HEK293 (cell line): Measurements from ENCODE around the gene AP1S1.

ENCODE experiments used
- KLF10 ChIP-seq: fragments of 450-650 bp; IDR thresholded peaks from 2 replicates; pipeline ENCODE4 v1.5.1; 2018; ENCODE audit warnings: missing biosample characterization, mild to moderate bottlenecking, missing genetic modification characterization
- KLF7 ChIP-seq: fragments of 450-650 bp; formaldehyde crosslinking; IDR thresholded peaks from 2 replicates; pipeline ENCODE4 v1.5.1; 2016; ENCODE audit warnings: missing biosample characterization, missing genetic modification characterization, borderline replicate concordance
- MZF1 ChIP-seq: fragments of 450-650 bp; formaldehyde crosslinking; IDR thresholded peaks from 2 replicates; pipeline ENCODE4 v1.5.1; 2017; ENCODE audit warnings: missing biosample characterization, missing genetic modification characterization, borderline replicate concordance
- PRDM1 ChIP-seq: fragments of 450-650 bp; formaldehyde crosslinking; IDR thresholded peaks from 2 replicates; pipeline ENCODE4; 2016; ENCODE audit warnings: missing biosample characterization, missing genetic modification characterization
- SP3 ChIP-seq: fragments of 450-650 bp; formaldehyde crosslinking; IDR thresholded peaks from 2 replicates; pipeline ENCODE4 v1.5.1; 2016; ENCODE audit warnings: missing biosample characterization, missing genetic modification characterization
- SP7 ChIP-seq: fragments of 450-650 bp; formaldehyde crosslinking; IDR thresholded peaks from 2 replicates; pipeline ENCODE4 v1.5.1; 2016; ENCODE audit warnings: missing biosample characterization, missing genetic modification characterization
- YY2 ChIP-seq: fragments of 450-650 bp; formaldehyde crosslinking; IDR thresholded peaks from 2 replicates; pipeline ENCODE4 v1.5.1; 2016; ENCODE audit warnings: missing biosample characterization, missing genetic modification characterization
- ZBTB1 ChIP-seq: fragments of 450-650 bp; formaldehyde crosslinking; IDR thresholded peaks from 2 replicates; pipeline ENCODE4 v1.5.1; 2016; ENCODE audit warnings: missing biosample characterization, missing genetic modification characterization
- ZBTB17 ChIP-seq: fragments of 450-650 bp; formaldehyde crosslinking; IDR thresholded peaks from 2 replicates; pipeline ENCODE4 v1.5.1; 2016; ENCODE audit warnings: missing biosample characterization, missing genetic modification characterization
- ZIC2 ChIP-seq: fragments of 450-650 bp; formaldehyde crosslinking; IDR thresholded peaks from 2 replicates; pipeline ENCODE4 v1.5.1; 2016; ENCODE audit warnings: missing biosample characterization, missing genetic modification characterization
- ZNF114 ChIP-seq: fragments of 450-650 bp; formaldehyde crosslinking; IDR thresholded peaks from 2 replicates; pipeline ENCODE4 v1.5.0; 2017; ENCODE audit warnings: missing biosample characterization, missing genetic modification characterization
- ZNF133 ChIP-seq: fragments of 450-650 bp; formaldehyde crosslinking; IDR thresholded peaks from 2 replicates; pipeline ENCODE4 v1.5.1; 2016; ENCODE audit warnings: missing biosample characterization, missing genetic modification characterization
- ZNF214 ChIP-seq: fragments of 450-650 bp; formaldehyde crosslinking; IDR thresholded peaks from 2 replicates; pipeline ENCODE4 v1.5.1; 2017; ENCODE audit warnings: missing biosample characterization, mild to moderate bottlenecking, missing genetic modification characterization, borderline replicate concordance
- ZNF311 ChIP-seq: fragments of 450-650 bp; formaldehyde crosslinking; IDR thresholded peaks from 2 replicates; pipeline ENCODE4 v1.5.1; 2017; ENCODE audit warnings: missing biosample characterization, missing genetic modification characterization, borderline replicate concordance
- ZNF324 ChIP-seq: fragments of 450-650 bp; formaldehyde crosslinking; IDR thresholded peaks from 2 replicates; pipeline ENCODE4 v1.5.1; 2016; ENCODE audit warnings: missing biosample characterization, missing genetic modification characterization
- ZNF335 ChIP-seq: fragments of 450-650 bp; formaldehyde crosslinking; conservative IDR thresholded peaks from 2 replicates; pipeline ENCODE4 v1.5.1; 2016; ENCODE audit warnings: missing biosample characterization, missing genetic modification characterization
- ZNF354C ChIP-seq: fragments of 450-650 bp; formaldehyde crosslinking; IDR thresholded peaks from 2 replicates; pipeline ENCODE4 v1.5.1; 2016; ENCODE audit warnings: missing biosample characterization, missing genetic modification characterization, low read depth, borderline replicate concordance
- ZNF473 ChIP-seq: fragments of 450-650 bp; formaldehyde crosslinking; IDR thresholded peaks from 2 replicates; pipeline ENCODE4 v1.5.1; 2017; ENCODE audit warnings: missing biosample characterization, missing genetic modification characterization
- ZNF514 ChIP-seq: fragments of 450-650 bp; formaldehyde crosslinking; IDR thresholded peaks from 2 replicates; pipeline ENCODE4 v1.5.1; 2016; ENCODE audit warnings: missing biosample characterization, missing genetic modification characterization
- ZNF558 ChIP-seq: fragments of 450-650 bp; formaldehyde crosslinking; IDR thresholded peaks from 2 replicates; pipeline ENCODE4 v1.5.1; 2016; ENCODE audit warnings: missing biosample characterization, missing genetic modification characterization
- ZNF623 ChIP-seq: fragments of 450-650 bp; formaldehyde crosslinking; IDR thresholded peaks from 2 replicates; pipeline ENCODE4 v1.5.1; 2016; ENCODE audit warnings: missing biosample characterization, missing genetic modification characterization
- ZNF670 ChIP-seq: fragments of 450-650 bp; formaldehyde crosslinking; IDR thresholded peaks from 2 replicates; pipeline ENCODE4 v1.5.1; 2016; ENCODE audit warnings: missing biosample characterization, missing genetic modification characterization, low read depth
- ZNF677 ChIP-seq: fragments of 450-650 bp; IDR thresholded peaks from 2 replicates; pipeline ENCODE4 v1.5.0; 2018; ENCODE audit warnings: missing biosample characterization, mild to moderate bottlenecking, missing genetic modification characterization, moderate library complexity
- ZNF747 ChIP-seq: fragments of 450-650 bp; formaldehyde crosslinking; IDR thresholded peaks from 2 replicates; pipeline ENCODE4 v1.5.1; 2016; ENCODE audit warnings: missing biosample characterization, missing genetic modification characterization
- ZNF843 ChIP-seq: fragments of 450-650 bp; formaldehyde crosslinking; IDR thresholded peaks from 2 replicates; pipeline ENCODE4 v1.5.1; 2016; ENCODE audit warnings: missing biosample characterization, missing genetic modification characterization
- ZSCAN16 ChIP-seq: fragments of 450-650 bp; formaldehyde crosslinking; IDR thresholded peaks from 2 replicates; pipeline ENCODE4 v1.5.1; 2016; ENCODE audit warnings: missing biosample characterization, missing genetic modification characterization
- ZXDB ChIP-seq: fragments of 450-650 bp; formaldehyde crosslinking; IDR thresholded peaks from 2 replicates; pipeline ENCODE4 v1.5.1; 2016; ENCODE audit warnings: missing biosample characterization, missing genetic modification characterization
- TF ChIP-seq, protein P1 (sequence below): fragments of 450-650 bp; formaldehyde crosslinking; IDR thresholded peaks from 2 replicates; pipeline ENCODE4 v1.5.1; 2016; ENCODE audit warnings: missing biosample characterization, missing genetic modification characterization
- TF ChIP-seq, protein P2 (sequence below): fragments of 450-650 bp; formaldehyde crosslinking; IDR thresholded peaks from 2 replicates; pipeline ENCODE4 v1.5.1; 2016; ENCODE audit warnings: missing biosample characterization, missing genetic modification characterization, borderline replicate concordance
- TF ChIP-seq, protein P3 (sequence below): fragments of 450-650 bp; formaldehyde crosslinking; IDR thresholded peaks from 2 replicates; pipeline ENCODE4 v1.5.1; 2016; ENCODE audit warnings: missing biosample characterization, missing genetic modification characterization
- TF ChIP-seq, protein P4 (sequence below): fragments of 450-650 bp; formaldehyde crosslinking; IDR thresholded peaks from 2 replicates; pipeline ENCODE4 v1.5.1; 2016; ENCODE audit warnings: missing biosample characterization, missing genetic modification characterization
- TF ChIP-seq, protein P5 (sequence below): fragments of 450-650 bp; formaldehyde crosslinking; IDR thresholded peaks from 2 replicates; pipeline ENCODE4 v1.5.1; 2017; ENCODE audit warnings: missing biosample characterization, missing genetic modification characterization

Gene AP1S1

DNA sequence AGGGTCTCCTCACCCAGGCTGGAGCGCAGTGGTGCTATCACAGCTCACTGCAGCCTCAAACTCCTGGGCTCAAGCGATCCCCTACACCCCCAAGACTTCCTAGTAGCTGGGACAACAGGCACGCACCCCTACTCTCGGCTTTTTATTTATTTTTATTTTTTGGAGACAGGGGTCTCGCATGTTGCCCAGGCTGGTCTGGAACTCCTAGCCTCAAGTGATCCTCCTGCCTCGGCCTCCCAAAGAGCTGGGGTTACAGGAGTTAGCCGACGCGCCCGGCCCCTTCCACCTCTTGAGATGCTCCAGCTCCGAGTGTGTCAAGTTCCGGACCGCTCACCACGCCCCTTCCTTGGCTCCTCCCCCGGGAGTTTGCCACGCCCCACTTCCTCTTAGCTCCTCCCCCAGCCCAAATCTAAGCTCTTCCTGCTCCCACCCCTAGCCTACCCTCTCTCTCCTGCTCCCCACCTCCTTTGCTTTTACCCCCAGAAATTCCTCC, 19.5 kb downstream of the AP1S1 start (continued):
- TF ChIP-seq ZNF558 (no peak; the same call in 1 of the 2 replicates), ZNF214 (tag by site-specific recombination) (no peak), KLF7 (tag by site-specific recombination) (no peak), ZNF335 (tag by site-specific recombination) (peak; percentile 84), ZNF133 (tag by site-specific recombination) (no peak), MZF1 (tag by site-specific recombination) (no peak; the same call in 1 of the 2 replicates), ZNF473 (tag by site-specific recombination) (no peak), YY2 (tag by site-specific recombination) (no peak), ZNF354C (tag by site-specific recombination) (0 out of 2 replicates have a peak, but pooled peaks have one; percentile 17), ZNF670 (tag by site-specific recombination) (no peak), ZNF311 (no peak), SP3 (tag by site-specific recombination) (peak; percentile 91), ZNF623 (tag by site-specific recombination) (no peak), ZBTB1 (tag by site-specific recombination) (no peak), ZNF514 (tag by site-specific recombination) (no peak), ZNF747 (tag by site-specific recombination) (no peak), ZNF324 (peak; percentile 80; the same call in 1 of the 2 replicates), ZNF843 (tag by site-specific recombination) (no peak), ZBTB17 (tag by site-specific recombination) (peak; percentile 40; the same call in 1 of the 2 replicates), ZNF114 (tag by site-specific recombination) (no peak), ZNF677 (no peak), PRDM1 (no peak), ZIC2 (no peak), SP7 (tag by site-specific recombination) (no peak), ZSCAN16 (no peak), KLF10 (tag by site-specific recombination) (0 out of 2 replicates have a peak, but pooled peaks have one; percentile 48), ZXDB (tag by site-specific recombination) (no peak)
- TF ChIP-seq, protein P1, sequence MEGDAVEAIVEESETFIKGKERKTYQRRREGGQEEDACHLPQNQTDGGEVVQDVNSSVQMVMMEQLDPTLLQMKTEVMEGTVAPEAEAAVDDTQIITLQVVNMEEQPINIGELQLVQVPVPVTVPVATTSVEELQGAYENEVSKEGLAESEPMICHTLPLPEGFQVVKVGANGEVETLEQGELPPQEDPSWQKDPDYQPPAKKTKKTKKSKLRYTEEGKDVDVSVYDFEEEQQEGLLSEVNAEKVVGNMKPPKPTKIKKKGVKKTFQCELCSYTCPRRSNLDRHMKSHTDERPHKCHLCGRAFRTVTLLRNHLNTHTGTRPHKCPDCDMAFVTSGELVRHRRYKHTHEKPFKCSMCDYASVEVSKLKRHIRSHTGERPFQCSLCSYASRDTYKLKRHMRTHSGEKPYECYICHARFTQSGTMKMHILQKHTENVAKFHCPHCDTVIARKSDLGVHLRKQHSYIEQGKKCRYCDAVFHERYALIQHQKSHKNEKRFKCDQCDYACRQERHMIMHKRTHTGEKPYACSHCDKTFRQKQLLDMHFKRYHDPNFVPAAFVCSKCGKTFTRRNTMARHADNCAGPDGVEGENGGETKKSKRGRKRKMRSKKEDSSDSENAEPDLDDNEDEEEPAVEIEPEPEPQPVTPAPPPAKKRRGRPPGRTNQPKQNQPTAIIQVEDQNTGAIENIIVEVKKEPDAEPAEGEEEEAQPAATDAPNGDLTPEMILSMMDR (tag by site-specific recombination) = no peak
- TF ChIP-seq, protein P2, sequence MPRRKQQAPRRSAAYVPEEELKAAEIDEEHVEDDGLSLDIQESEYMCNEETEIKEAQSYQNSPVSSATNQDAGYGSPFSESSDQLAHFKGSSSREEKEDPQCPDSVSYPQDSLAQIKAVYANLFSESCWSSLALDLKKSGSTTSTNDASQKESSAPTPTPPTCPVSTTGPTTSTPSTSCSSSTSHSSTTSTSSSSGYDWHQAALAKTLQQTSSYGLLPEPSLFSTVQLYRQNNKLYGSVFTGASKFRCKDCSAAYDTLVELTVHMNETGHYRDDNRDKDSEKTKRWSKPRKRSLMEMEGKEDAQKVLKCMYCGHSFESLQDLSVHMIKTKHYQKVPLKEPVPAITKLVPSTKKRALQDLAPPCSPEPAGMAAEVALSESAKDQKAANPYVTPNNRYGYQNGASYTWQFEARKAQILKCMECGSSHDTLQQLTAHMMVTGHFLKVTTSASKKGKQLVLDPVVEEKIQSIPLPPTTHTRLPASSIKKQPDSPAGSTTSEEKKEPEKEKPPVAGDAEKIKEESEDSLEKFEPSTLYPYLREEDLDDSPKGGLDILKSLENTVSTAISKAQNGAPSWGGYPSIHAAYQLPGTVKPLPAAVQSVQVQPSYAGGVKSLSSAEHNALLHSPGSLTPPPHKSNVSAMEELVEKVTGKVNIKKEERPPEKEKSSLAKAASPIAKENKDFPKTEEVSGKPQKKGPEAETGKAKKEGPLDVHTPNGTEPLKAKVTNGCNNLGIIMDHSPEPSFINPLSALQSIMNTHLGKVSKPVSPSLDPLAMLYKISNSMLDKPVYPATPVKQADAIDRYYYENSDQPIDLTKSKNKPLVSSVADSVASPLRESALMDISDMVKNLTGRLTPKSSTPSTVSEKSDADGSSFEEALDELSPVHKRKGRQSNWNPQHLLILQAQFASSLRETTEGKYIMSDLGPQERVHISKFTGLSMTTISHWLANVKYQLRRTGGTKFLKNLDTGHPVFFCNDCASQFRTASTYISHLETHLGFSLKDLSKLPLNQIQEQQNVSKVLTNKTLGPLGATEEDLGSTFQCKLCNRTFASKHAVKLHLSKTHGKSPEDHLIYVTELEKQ = no peak
- TF ChIP-seq, protein P3, sequence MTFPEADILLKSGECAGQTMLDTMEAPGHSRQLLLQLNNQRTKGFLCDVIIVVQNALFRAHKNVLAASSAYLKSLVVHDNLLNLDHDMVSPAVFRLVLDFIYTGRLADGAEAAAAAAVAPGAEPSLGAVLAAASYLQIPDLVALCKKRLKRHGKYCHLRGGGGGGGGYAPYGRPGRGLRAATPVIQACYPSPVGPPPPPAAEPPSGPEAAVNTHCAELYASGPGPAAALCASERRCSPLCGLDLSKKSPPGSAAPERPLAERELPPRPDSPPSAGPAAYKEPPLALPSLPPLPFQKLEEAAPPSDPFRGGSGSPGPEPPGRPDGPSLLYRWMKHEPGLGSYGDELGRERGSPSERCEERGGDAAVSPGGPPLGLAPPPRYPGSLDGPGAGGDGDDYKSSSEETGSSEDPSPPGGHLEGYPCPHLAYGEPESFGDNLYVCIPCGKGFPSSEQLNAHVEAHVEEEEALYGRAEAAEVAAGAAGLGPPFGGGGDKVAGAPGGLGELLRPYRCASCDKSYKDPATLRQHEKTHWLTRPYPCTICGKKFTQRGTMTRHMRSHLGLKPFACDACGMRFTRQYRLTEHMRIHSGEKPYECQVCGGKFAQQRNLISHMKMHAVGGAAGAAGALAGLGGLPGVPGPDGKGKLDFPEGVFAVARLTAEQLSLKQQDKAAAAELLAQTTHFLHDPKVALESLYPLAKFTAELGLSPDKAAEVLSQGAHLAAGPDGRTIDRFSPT (tag by site-specific recombination) = no peak
- TF ChIP-seq, protein P4, sequence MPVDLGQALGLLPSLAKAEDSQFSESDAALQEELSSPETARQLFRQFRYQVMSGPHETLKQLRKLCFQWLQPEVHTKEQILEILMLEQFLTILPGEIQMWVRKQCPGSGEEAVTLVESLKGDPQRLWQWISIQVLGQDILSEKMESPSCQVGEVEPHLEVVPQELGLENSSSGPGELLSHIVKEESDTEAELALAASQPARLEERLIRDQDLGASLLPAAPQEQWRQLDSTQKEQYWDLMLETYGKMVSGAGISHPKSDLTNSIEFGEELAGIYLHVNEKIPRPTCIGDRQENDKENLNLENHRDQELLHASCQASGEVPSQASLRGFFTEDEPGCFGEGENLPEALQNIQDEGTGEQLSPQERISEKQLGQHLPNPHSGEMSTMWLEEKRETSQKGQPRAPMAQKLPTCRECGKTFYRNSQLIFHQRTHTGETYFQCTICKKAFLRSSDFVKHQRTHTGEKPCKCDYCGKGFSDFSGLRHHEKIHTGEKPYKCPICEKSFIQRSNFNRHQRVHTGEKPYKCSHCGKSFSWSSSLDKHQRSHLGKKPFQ (tag by site-specific recombination) = no peak
- TF ChIP-seq, protein P5, sequence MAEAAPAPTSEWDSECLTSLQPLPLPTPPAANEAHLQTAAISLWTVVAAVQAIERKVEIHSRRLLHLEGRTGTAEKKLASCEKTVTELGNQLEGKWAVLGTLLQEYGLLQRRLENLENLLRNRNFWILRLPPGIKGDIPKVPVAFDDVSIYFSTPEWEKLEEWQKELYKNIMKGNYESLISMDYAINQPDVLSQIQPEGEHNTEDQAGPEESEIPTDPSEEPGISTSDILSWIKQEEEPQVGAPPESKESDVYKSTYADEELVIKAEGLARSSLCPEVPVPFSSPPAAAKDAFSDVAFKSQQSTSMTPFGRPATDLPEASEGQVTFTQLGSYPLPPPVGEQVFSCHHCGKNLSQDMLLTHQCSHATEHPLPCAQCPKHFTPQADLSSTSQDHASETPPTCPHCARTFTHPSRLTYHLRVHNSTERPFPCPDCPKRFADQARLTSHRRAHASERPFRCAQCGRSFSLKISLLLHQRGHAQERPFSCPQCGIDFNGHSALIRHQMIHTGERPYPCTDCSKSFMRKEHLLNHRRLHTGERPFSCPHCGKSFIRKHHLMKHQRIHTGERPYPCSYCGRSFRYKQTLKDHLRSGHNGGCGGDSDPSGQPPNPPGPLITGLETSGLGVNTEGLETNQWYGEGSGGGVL (tag by site-specific recombination) = peak; percentile 69
